ENCODE results near the gene MED22.

GRCh38 chr9:133352635-133353340 lies 4.9 kb upstream of the MED22 start:
- TF ChIP-seq CSDC2 (CRISPR knock-in tag; IDR thresholded peaks at IDR 0.05) (no peak), PATZ1 (CRISPR knock-in tag; IDR thresholded peaks at IDR 0.05; ENCODE audit: borderline replicate concordance) (no peak)
